ENCODE results near the gene STT3A.

- TF ChIP-seq CTCF (IDR thresholded peaks at IDR 0.05; ENCODE audit: poor library complexity, severe bottlenecking) (no peak), POLR2AphosphoS5 (IDR thresholded peaks at IDR 0.05) (no peak), REST (IDR thresholded peaks at IDR 0.05; ENCODE audit: borderline replicate concordance) (no peak), RAD21 (conservative IDR thresholded peaks at IDR 0.05) (no peak)
Measured at GRCh38 chr11:125553357-125553756, 39.3 kb upstream of the STT3A start.
